Kidney epithelial cell (primary cell): Measurements from ENCODE around the gene HSFX3. TPM values are rescaled to one million over a fixed set of nuclear protein-coding genes. Genes with fewer than 3 reads are reported as not detected.
"Not testable (repeated sequence)": the region's sequence is repeated elsewhere in the genome, so short reads cannot be mapped to it uniquely, and the experiment has no call there.

Experiments used
- DNase-seq: peaks from one replicate; pipeline ENCODE4 v3.0.0-alpha.2; 2010; ENCODE audit warnings: low read depth
- H3K27me3 ChIP-seq: 2 replicates; pipeline ENCODE4 v1.6.0; 2011; ENCODE audit warnings: low read length; ENCODE audit not compliant: control insufficient read depth, insufficient read depth
- H3K36me3 ChIP-seq: 2 replicates; pipeline ENCODE4 v1.5.1; 2011; ENCODE audit warnings: low read length; ENCODE audit not compliant: control insufficient read depth, insufficient read depth
- H3K4me3 ChIP-seq: 2 replicates; pipeline ENCODE4 v1.5.1; 2011; ENCODE audit warnings: low read depth, mild to moderate bottlenecking, control low read depth, low read length
- CTCF ChIP-seq: IDR thresholded peaks from 2 replicates; pipeline ENCODE4 v1.5.1; 2011; ENCODE audit warnings: mild to moderate bottlenecking, moderate library complexity, low read length, control low read depth, inconsistent platforms; ENCODE audit not compliant: insufficient read depth, poor library complexity, severe bottlenecking
- total RNA-seq: library from RNA; depleted of rRNA; stranded (reverse); fragments of >200 nt; gene quantifications from 2 replicates; pipeline ENCODE4 v1.2.3, GENCODE V29; 2015

Gene HSFX3
- total RNA-seq, 1 donor from 2014 or later = not detected

- no peak overlapping the region for H3K4me3 ChIP-seq
- no peaks in the 10 kb centered on the region for H3K27me3 ChIP-seq
- H3K36me3 ChIP-seq = no peaks in the 10 kb centered on the region
- no peak for TF ChIP-seq CTCF
- no peak for DNase-seq
Measured at GRCh38 chrX:149570668-149571067, 20.9 kb upstream of the HSFX3 start.

- H3K36me3 ChIP-seq = no peaks in the 10 kb centered on the region
- DNase-seq = no peak
- no peak for TF ChIP-seq CTCF
- H3K4me3 ChIP-seq = no peak overlapping the region
- no peaks in the 10 kb centered on the region for H3K27me3 ChIP-seq
Measured at GRCh38 chrX:149569770-149570169, 20.0 kb upstream of the HSFX3 start.

GRCh38 chrX:149568701-149569296 is 19.1 kb upstream of the HSFX3 start:
- Histone ChIP-seq H3K27me3 (no peaks in the 10 kb centered on the region), H3K36me3 (no peaks in the 10 kb centered on the region), H3K4me3 (no peak overlapping the region)
- no peak for DNase-seq
- TF ChIP-seq CTCF = no peak

- DNase-seq = no peak
- Histone ChIP-seq H3K36me3 (no peaks in the 10 kb centered on the region), H3K27me3 (no peaks in the 10 kb centered on the region), H3K4me3 (no peak overlapping the region)
- TF ChIP-seq CTCF = no peak
Measured at GRCh38 chrX:149567621-149568417, 18.1 kb upstream of the HSFX3 start.

GRCh38 chrX:149563359-149563758 is 13.6 kb upstream of the HSFX3 start:
- no peak for TF ChIP-seq CTCF
- DNase-seq = no peak
- Histone ChIP-seq H3K36me3 (no peaks in the 10 kb centered on the region), H3K27me3 (no peaks in the 10 kb centered on the region), H3K4me3 (no peak overlapping the region)

- DNase-seq, H3K36me3 ChIP-seq, H3K27me3 ChIP-seq, H3K4me3 ChIP-seq: not testable (repeated sequence)
Measured at GRCh38 chrX:149555251-149555650, 5.5 kb upstream of the HSFX3 start.

- DNase-seq, H3K27me3 ChIP-seq, H3K36me3 ChIP-seq, H3K4me3 ChIP-seq: not testable (repeated sequence)
Measured at GRCh38 chrX:149551939-149552248, 2.2 kb upstream of the HSFX3 start.

GRCh38 chrX:149551245-149551938 is 1.7 kb upstream of the HSFX3 start:
- H3K36me3 ChIP-seq, DNase-seq, H3K27me3 ChIP-seq, H3K4me3 ChIP-seq: not testable (repeated sequence)

- not testable (repeated sequence) for H3K4me3 ChIP-seq, DNase-seq, H3K36me3 ChIP-seq, H3K27me3 ChIP-seq
Measured at GRCh38 chrX:149550454-149550853, 730 bp upstream of the HSFX3 start.
